ENCODE measurements around the gene CES2. TPM values are rescaled to one million over a fixed set of nuclear protein-coding genes. Genes with fewer than 3 reads are reported as not detected.

Gene CES2
- total RNA-seq, 4 donors from 2014 or later, result 26.9 to 56.7 (median 35.1) TPM

DNA sequence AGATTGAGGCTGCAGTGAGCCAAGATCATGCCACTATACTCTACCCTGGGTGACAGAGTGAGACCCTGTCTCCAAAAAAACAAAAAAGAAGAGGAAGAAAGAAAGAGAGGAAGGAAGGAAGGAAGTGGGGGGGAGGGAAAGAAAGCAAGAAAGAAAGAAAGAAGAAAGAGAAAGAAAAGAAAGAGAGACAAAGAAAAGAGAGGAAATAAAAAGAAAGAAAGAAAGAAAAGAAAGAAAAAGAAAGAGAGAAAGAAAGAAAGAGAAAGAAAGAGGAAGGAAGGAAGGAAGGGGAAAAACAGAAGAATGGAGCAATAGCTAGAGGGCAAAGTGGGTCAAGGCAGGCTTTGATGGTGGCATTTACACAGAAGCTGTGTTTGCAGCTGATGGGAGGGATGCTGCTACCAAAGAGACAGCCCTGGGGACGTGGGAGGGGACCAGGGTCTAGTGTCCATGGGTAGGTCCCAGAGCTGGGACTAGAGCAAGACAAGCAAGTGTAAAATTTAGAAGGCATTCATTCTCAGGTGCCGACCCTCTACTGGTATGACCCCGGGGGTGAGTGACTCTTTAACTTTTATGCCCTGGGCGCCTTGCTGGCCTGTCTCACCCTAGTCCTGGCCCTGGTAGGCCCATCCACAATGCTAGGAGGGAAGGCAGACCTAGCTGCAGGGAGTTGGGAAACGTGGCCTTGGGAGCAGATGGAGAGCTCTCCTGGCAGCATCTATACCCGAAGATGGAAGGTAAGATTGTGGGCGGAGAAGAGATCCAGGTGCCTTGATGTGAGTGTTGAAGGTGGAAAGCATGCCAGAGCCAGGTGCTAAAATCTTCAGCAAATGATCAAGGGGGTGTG, 23.8 kb downstream of the CES2 start:
- TF ChIP-seq, protein P1, sequence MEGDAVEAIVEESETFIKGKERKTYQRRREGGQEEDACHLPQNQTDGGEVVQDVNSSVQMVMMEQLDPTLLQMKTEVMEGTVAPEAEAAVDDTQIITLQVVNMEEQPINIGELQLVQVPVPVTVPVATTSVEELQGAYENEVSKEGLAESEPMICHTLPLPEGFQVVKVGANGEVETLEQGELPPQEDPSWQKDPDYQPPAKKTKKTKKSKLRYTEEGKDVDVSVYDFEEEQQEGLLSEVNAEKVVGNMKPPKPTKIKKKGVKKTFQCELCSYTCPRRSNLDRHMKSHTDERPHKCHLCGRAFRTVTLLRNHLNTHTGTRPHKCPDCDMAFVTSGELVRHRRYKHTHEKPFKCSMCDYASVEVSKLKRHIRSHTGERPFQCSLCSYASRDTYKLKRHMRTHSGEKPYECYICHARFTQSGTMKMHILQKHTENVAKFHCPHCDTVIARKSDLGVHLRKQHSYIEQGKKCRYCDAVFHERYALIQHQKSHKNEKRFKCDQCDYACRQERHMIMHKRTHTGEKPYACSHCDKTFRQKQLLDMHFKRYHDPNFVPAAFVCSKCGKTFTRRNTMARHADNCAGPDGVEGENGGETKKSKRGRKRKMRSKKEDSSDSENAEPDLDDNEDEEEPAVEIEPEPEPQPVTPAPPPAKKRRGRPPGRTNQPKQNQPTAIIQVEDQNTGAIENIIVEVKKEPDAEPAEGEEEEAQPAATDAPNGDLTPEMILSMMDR (IDR thresholded peaks at IDR 0.05; ENCODE audit: low read depth), result no peak

DNA sequence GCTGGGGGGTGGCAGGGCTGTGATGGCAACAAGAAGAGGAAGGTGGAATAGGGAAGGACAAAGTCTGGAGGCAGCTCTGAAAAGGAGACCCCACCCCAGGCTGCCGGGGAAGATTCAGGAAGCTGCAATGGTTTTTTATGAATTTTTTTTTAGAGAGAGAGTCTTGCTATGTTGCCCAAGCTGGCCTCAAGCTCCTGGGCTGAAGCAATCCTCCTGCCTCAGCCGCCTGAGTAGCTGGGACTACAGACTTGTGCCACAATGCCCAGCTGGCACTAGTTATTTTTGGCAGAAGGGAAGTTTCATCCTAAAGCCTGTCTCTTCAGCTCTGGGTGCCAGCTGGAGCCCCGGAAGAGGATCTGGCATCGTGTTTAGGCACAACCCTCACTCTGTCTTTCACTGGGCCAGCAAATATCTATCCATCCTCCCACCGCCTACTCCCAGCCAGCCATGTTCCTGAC, 24.4 kb downstream of the CES2 start:
- TF ChIP-seq, protein P1 (IDR thresholded peaks at IDR 0.05; ENCODE audit: low read depth), result no peak

DNA sequence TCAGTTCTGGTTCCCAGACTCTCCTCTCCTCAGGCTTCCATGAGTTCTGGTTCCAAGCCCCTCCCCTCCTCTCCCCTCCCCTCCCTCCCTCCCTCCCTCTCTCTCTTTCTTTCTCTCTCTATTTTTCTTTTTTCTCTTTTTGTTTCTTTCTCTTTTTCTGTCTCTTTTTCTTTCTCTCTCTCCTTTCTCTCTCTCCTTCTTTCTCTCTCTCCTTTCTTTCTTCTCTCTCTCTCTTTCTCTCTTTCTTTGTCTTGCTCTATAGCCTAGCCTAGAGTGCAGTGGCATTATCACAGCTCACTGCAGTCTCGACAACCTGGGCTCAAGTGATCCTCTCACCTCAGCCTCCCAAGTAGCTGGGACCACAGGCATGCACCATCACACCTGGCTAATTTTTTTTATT, 25.0 kb downstream of the CES2 start:
- TF ChIP-seq, protein P1 (IDR thresholded peaks at IDR 0.05; ENCODE audit: low read depth), result no peak

DNA sequence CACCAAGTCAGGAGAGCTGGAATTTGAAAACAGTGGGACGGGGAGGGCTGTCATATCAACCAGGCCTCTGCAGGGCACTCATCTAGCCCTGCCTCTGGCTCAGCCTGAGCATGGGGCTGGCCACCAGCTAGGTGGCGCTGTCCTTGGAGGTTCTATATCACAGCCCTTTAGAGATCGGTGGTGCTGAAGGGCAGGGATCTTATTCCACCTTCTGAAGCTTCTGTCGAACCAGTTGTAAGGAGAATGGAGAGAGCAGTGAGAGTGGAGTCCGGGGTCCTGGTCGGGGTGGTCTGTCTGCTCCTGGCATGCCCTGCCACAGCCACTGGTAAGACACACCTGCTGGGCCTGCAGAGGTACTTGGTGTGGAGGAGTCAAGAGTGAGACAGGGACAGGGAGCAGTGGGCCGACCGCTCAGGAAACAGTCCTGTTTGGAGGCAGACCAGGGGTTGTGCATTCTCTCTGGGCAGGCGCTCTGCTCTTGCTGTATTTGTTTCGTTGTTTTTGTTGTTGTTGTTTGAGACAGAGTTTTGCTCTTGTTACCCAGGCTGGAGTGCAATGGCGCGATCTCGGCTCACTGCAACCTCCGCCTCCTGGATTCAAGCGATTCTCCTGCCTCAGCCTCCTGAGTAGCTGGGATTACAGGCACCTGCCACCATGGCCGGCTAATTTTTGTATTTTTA, 25.9 kb downstream of the CES2 start, which contains the start of gene CES3:
Gene CES3, plus strand, starts transcription at position 202 of the 680 bp plus-strand sequence. Its CDS starts 42 bp downstream, at position 244.
- TF ChIP-seq, protein P1 (IDR thresholded peaks at IDR 0.05; ENCODE audit: low read depth), result no peak

DNA sequence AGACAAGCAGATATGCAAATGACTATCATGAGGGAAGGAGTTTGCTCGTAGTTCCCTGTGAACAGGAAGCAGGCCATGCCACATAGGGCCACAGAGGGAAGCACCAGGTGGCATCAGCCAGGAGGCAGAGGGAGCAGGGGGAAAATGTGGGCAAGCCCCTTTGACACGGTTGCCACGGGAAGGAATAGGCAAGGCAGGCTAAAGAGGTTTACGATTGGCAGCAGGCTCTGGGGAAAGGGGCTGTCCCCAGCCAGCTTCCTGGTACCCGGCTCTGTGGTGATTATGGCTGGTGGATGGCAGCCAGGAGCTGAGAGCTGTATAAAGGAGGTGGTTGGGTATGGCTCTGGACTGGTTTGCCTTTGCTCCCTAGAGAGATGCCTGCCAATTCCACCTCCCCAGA, 26.6 kb downstream of the CES2 start:
- TF ChIP-seq, protein P1 (IDR thresholded peaks at IDR 0.05; ENCODE audit: low read depth), result no peak

DNA sequence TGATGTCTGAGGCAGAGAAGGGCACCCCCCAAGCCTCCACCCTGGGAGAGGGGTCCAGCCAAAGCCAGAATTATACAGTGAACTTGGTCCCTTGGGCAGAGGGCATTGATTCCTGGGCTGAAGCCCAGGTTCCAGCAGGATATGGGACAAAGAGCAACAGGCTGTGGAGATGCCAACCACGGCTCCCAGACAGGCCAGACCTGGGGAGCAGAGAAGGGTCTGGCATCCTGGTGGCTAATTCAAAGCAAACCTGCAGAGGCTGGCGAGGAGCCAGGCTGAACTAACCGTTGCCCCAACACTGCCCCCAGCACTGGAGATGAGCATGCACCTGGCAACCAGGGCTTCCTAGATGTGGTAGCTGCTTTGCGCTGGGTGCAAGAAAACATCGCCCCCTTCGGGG, 28.7 kb downstream of the CES2 start:
- TF ChIP-seq, protein P1 (IDR thresholded peaks at IDR 0.05; ENCODE audit: low read depth), result no peak

DNA sequence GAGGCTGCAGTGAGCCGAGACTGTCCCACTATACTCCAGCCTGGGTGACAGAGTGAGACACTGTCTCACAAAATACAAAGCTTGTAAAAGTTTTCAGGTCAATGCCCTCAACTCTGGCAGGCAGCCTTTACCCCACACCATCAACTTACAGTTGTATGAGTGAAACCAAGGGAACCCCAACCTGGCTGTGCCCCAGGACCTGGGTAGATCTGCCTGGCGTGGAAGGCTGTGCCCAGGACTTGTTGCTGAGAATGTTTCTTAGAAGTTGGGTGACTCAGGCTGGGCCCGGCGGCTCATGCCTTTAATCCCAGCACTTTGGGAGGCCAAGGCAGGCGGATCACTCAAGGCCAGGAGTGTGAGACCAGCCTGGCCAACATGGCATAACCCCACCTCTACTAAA, 33.5 kb downstream of the CES2 start:
- TF ChIP-seq, protein P1 (IDR thresholded peaks at IDR 0.05; ENCODE audit: low read depth), result no peak

Measured in subcutaneous adipose tissue (tissue), 4 donors.